A673 (cell line): ENCODE measurements around the gene COL5A2. TPM values are rescaled to one million over a fixed set of nuclear protein-coding genes. Genes with fewer than 3 reads are reported as not detected.

Experiments
- Bru-seq: library from RNA; stranded (reverse); fragments of 400-500 nt; gene quantifications from one replicate; lab custom pipeline; 2021; lab: Mats Ljungman, UMichigan
- BruChase-seq, 2 experiments: library from RNA; stranded (reverse); fragments of 400-500 nt; gene quantifications; one replicate each; lab custom pipeline; 2021; lab: Mats Ljungman, UMichigan
- BruUV-seq: library from RNA; stranded (reverse); fragments of 400-500 nt; replicated peaks from 2 replicates; lab custom pipeline; 2021; lab: Mats Ljungman, UMichigan
- CTCF ChIA-PET: fragments of 300-600 bp; sonication (Branson Sonifier 250); formaldehyde crosslinking; loops from one replicate; lab custom pipeline; 2022; ENCODE audit warnings: antibody characterized with exemption; lab: Charles Lee
- POLR2A ChIA-PET: fragments of 300-600 bp; sonication (Branson Sonifier 250); formaldehyde crosslinking; loops from one replicate; lab custom pipeline; 2022; ENCODE audit warnings: antibody characterized with exemption; ENCODE audit not compliant: low non-redundant PET; lab: Charles Lee
- DNase-seq: peaks from one replicate; pipeline ENCODE4 v3.0.0-alpha.2; 2015; ENCODE audit warnings: low spot score
- H3K27ac ChIP-seq: fragments of 200-600 bp; sonication (generic); 2 replicates; pipeline ENCODE4 v1.5.1; 2016; ENCODE audit warnings: mixed run types, low read depth, mild to moderate bottlenecking, mixed read lengths, antibody characterized with exemption, low read length; ENCODE audit not compliant: poor library complexity, severe bottlenecking
- H3K27me3 ChIP-seq: fragments of 200-600 bp; sonication (generic); replicated peaks from 2 replicates; pipeline ENCODE4 v1.6.1; 2017; ENCODE audit warnings: mixed run types, low read depth, mild to moderate bottlenecking, mixed read lengths, antibody characterized with exemption, low read length; ENCODE audit not compliant: insufficient read depth, poor library complexity
- H3K36me3 ChIP-seq: fragments of 200-600 bp; sonication (generic); 2 replicates; pipeline ENCODE4 v1.6.1; 2016; ENCODE audit warnings: mixed run types, mild to moderate bottlenecking, mixed read lengths, antibody characterized with exemption, low read length; ENCODE audit not compliant: insufficient read depth, poor library complexity, severe bottlenecking
- H3K4me1 ChIP-seq: fragments of 200-600 bp; sonication (generic); 2 replicates; pipeline ENCODE4 v1.6.1; 2017; ENCODE audit warnings: mixed run types, mild to moderate bottlenecking, mixed read lengths, antibody characterized with exemption, low read length; ENCODE audit not compliant: insufficient read depth, poor library complexity, severe bottlenecking
- H3K4me3 ChIP-seq: fragments of 200-600 bp; sonication (generic); 2 replicates; pipeline ENCODE4 v1.5.1; 2016; ENCODE audit warnings: low read depth, mixed run types, mild to moderate bottlenecking, mixed read lengths, low read length; ENCODE audit not compliant: poor library complexity, severe bottlenecking
- H3K9me3 ChIP-seq: fragments of 200-600 bp; sonication (generic); 2 replicates; pipeline ENCODE4 v1.6.1; 2016; ENCODE audit warnings: mixed run types, low read depth, mild to moderate bottlenecking, mixed read lengths, antibody characterized with exemption, low read length; ENCODE audit not compliant: poor library complexity, severe bottlenecking
- EZH2 ChIP-seq: fragments of 200-600 bp; sonication (generic); IDR thresholded peaks from 2 replicates; pipeline ENCODE4 v1.6.1; 2017; ENCODE audit warnings: borderline replicate concordance, low read depth, mild to moderate bottlenecking, mixed read lengths, antibody characterized with exemption, low read length; ENCODE audit not compliant: poor library complexity, severe bottlenecking
- intact Hi-C: fragments of 100-400 bp; cut with micrococcal nuclease; formaldehyde crosslinking; loops from one replicate; pipeline ENCODE4 v1.10.0; 2022; ENCODE audit not compliant: unreplicated experiment
- long read RNA-seq: library from polyadenylated mRNA; stranded (forward); transcript quantifications from one replicate; pipeline ENCODE4 v2.0.0, GENCODE V29; 2022
- total RNA-seq: library from RNA; stranded (reverse); gene quantifications from 2 replicates; pipeline ENCODE4 v1.2.3, GENCODE V29; 2021
- TF ChIP-seq, protein P1 (sequence below): fragments of 300-800, 200-600 bp; sonication (generic); conservative IDR thresholded peaks from 2 replicates; pipeline ENCODE4 v1.5.1; 2017; ENCODE audit warnings: low read depth, mild to moderate bottlenecking, antibody characterized with exemption, low read length, moderate library complexity, mixed read lengths

Gene COL5A2
- 90.7 and 92.2 TPM in 2 replicates for total RNA-seq
- percentile 91 among the genes with signal in this experiment for Bru-seq, nascent RNA
- BruChase-seq, experiment 1, labeled RNA remaining after a 2-hour chase: percentile 78 among the genes with signal in this experiment
- BruChase-seq, experiment 2, labeled RNA remaining after a 6-hour chase: percentile 81 among the genes with signal in this experiment
- long read RNA-seq, full-length matches to known transcripts: 62 of 132 reads
- long read RNA-seq, partial matches to known transcripts: 58 of 132 reads
- long read RNA-seq, other reads (novel, unspliced or antisense): 12 of 132 reads

DNA sequence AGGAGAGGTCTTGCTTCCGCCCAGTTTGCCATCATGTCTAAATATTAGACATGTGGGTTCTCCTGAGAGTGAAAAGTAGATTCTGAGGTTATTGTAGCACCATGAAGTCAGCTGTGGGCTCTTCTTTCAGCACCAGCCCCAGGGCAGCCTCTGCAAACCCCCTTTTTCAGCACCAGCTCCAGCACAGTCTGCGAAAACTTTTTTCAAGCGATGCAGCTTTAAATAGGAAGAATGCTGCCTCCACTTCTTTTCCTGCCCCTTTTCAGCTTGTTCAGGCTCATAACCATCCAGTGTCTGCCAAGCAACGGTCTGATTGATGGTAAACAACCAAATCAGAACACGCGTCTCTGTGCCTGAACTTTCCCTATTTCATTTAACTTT, at the start of gene COL5A2:
TSS of gene COL5A2 (minus strand) at position 192 of the 381 bp plus-strand sequence. CDS start at position 35, 157 bp downstream.
- no TSS peak for BruUV-seq
- intact Hi-C loops: loop anchor here (2.0 to 10.0 kb wide), 5 partner anchors 31 to 655 kb away; no protein-coding TSS in a partner anchor

GRCh38 chr2:189226017-189226416, 46.5 kb upstream of the COL5A2 start:
- no peak for DNase-seq
- Histone ChIP-seq H3K4me1 (peaks cover 3% of the 10 kb centered on the region), H3K4me3 (no peak overlapping the region), H3K36me3 (no peaks in the 10 kb centered on the region), H3K9me3 (no peaks in the 10 kb centered on the region), H3K27ac (no peak overlapping the region), H3K27me3 (no peaks in the 10 kb centered on the region)
- ChIA-PET CTCF (no interaction called here), POLR2A (no interaction called here)
- TF ChIP-seq EZH2: no peak
- TF ChIP-seq, protein P1, sequence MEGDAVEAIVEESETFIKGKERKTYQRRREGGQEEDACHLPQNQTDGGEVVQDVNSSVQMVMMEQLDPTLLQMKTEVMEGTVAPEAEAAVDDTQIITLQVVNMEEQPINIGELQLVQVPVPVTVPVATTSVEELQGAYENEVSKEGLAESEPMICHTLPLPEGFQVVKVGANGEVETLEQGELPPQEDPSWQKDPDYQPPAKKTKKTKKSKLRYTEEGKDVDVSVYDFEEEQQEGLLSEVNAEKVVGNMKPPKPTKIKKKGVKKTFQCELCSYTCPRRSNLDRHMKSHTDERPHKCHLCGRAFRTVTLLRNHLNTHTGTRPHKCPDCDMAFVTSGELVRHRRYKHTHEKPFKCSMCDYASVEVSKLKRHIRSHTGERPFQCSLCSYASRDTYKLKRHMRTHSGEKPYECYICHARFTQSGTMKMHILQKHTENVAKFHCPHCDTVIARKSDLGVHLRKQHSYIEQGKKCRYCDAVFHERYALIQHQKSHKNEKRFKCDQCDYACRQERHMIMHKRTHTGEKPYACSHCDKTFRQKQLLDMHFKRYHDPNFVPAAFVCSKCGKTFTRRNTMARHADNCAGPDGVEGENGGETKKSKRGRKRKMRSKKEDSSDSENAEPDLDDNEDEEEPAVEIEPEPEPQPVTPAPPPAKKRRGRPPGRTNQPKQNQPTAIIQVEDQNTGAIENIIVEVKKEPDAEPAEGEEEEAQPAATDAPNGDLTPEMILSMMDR: no peak
- no TSS peak for BruUV-seq
- intact Hi-C loops: no loop called here

More for the DNA sequence above, at the start of gene COL5A2:
- Histone ChIP-seq H3K36me3 (no peaks in the 10 kb centered on the region), H3K9me3 (no peaks in the 10 kb centered on the region), H3K4me1 (peaks cover 19% of the 10 kb centered on the region), H3K27me3 (no peaks in the 10 kb centered on the region), H3K4me3 (peak within 1 kb of the TSS; percentile 67), H3K27ac (peak within 1 kb of the TSS; percentile 74)
- ChIA-PET CTCF (interaction anchor here (0.6 to 1.7 kb wide), 3 partner anchors 37 to 108 kb away, joined by 3 to 9 read pairs (median 5); no protein-coding TSS in a partner anchor), POLR2A (interaction anchor here (0.5 kb wide), 1 partner anchor 16 kb away, joined by 3 read pairs; no protein-coding TSS in a partner anchor)
- peak; percentile 85 for DNase-seq
- no peak for TF ChIP-seq EZH2
- TF ChIP-seq, protein P1: no peak

DNA sequence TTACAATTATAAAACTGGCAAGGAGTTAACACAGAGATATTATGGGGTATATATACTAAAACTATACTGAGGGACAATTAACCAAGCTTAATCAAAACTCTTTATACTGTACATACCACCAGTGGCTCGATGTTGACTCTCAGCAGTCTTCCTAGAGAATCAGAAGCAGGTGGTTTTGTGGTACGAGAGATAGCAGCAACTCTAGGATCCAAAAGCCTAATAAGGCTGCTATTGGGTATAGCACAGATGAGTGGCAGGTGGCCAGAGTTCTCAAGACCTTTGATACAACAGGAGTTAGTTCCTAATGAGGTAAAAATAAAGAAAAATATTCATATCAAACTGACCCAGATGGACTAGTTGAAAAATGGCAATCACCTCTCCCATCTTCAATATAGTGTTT, 45.5 kb upstream of the COL5A2 start:
- no peak for DNase-seq
- Histone ChIP-seq H3K27ac (no peak overlapping the region), H3K9me3 (no peaks in the 10 kb centered on the region), H3K36me3 (no peaks in the 10 kb centered on the region), H3K27me3 (no peaks in the 10 kb centered on the region), H3K4me3 (no peak overlapping the region), H3K4me1 (peaks cover 3% of the 10 kb centered on the region)
- intact Hi-C loops: no loop called here
- BruUV-seq: no TSS peak
- CTCF ChIA-PET: no interaction called here
- POLR2A ChIA-PET: no interaction called here
- no peak for TF ChIP-seq EZH2
- TF ChIP-seq, protein P1: no peak
